ENCODE data around the gene LHX4. TPM values are rescaled to one million over a fixed set of nuclear protein-coding genes. Genes with fewer than 3 reads are reported as not detected.

Gene LHX4
- total and polyA plus RNA-seq, 9 of the 15 experiments (the other 6 are each of a cell fraction or from before 2014, with no cell fraction given) = 0.01 to 0.11 (median 0.07) TPM; not detected in 5

DNA sequence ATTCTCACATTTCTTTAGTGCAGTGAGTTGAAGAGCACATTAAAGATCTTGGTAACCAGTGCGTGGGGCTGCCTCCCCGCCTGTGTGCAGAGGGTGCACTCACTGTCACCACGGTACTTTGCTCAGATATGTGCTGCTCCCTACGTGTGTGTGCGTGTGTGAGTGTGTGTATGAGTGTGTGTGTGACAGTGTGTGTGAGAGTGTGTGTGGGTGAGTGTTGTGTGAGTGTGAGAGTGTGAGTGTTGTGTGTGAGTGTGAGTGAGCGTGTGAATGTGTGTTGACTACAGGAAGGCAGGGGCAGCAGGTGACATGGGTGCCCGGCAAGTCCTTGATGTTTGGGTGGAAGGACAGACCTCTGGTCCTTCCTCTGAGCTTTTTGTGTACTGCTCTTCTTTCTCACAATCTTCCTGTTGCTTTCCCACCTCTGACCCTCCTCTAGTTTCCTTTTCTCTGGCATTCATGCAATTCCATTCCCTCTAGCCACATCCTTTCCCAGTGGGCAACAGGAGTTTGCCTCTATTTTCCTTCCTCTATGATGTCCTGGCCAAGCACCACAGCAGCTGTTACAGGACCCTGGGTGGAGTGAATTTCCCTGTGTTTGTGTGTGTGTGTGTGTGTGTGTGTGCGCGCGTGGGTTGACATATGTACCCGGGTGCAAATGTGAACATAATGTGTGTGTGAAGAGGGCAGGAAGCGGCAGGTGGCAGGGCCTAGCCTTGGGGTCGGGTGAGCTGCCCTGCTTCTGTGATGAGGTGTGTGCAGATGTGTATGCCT is 19.8 kb downstream of the LHX4 start (continued):
- TF ChIP-seq, protein P1, sequence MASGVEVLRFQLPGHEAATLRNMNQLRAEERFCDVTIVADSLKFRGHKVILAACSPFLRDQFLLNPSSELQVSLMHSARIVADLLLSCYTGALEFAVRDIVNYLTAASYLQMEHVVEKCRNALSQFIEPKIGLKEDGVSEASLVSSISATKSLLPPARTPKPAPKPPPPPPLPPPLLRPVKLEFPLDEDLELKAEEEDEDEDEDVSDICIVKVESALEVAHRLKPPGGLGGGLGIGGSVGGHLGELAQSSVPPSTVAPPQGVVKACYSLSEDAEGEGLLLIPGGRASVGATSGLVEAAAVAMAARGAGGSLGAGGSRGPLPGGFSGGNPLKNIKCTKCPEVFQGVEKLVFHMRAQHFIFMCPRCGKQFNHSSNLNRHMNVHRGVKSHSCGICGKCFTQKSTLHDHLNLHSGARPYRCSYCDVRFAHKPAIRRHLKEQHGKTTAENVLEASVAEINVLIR (CRISPR knock-in tag; IDR thresholded peaks at IDR 0.05) = no peak
- no peak for TF ChIP-seq ZNF140 (CRISPR knock-in tag; IDR thresholded peaks at IDR 0.05)
- TF ChIP-seq FOXA3 (CRISPR knock-in tag; conservative IDR thresholded peaks at IDR 0.05 in 1 of 2, IDR thresholded peaks at IDR 0.05 in 1 of 2) = no peak
- peak; percentile 53; the same call in 1 of the 2 replicates for TF ChIP-seq OTX1 (CRISPR knock-in tag; IDR thresholded peaks at IDR 0.05)
- TF ChIP-seq, protein P2, sequence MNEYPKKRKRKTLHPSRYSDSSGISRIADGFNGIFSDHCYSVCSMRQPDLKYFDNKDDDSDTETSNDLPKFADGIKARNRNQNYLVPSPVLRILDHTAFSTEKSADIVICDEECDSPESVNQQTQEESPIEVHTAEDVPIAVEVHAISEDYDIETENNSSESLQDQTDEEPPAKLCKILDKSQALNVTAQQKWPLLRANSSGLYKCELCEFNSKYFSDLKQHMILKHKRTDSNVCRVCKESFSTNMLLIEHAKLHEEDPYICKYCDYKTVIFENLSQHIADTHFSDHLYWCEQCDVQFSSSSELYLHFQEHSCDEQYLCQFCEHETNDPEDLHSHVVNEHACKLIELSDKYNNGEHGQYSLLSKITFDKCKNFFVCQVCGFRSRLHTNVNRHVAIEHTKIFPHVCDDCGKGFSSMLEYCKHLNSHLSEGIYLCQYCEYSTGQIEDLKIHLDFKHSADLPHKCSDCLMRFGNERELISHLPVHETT (CRISPR knock-in tag; conservative IDR thresholded peaks at IDR 0.05 in 1 of 2, IDR thresholded peaks at IDR 0.05 in 1 of 2) = no peak
- TF ChIP-seq, protein P3, sequence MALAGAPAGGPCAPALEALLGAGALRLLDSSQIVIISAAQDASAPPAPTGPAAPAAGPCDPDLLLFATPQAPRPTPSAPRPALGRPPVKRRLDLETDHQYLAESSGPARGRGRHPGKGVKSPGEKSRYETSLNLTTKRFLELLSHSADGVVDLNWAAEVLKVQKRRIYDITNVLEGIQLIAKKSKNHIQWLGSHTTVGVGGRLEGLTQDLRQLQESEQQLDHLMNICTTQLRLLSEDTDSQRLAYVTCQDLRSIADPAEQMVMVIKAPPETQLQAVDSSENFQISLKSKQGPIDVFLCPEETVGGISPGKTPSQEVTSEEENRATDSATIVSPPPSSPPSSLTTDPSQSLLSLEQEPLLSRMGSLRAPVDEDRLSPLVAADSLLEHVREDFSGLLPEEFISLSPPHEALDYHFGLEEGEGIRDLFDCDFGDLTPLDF (CRISPR knock-in tag; IDR thresholded peaks at IDR 0.05) = no peak
- TF ChIP-seq NFIX (CRISPR knock-in tag; IDR thresholded peaks at IDR 0.05; ENCODE audit: low read depth) = no peak
- TF ChIP-seq, protein P4, sequence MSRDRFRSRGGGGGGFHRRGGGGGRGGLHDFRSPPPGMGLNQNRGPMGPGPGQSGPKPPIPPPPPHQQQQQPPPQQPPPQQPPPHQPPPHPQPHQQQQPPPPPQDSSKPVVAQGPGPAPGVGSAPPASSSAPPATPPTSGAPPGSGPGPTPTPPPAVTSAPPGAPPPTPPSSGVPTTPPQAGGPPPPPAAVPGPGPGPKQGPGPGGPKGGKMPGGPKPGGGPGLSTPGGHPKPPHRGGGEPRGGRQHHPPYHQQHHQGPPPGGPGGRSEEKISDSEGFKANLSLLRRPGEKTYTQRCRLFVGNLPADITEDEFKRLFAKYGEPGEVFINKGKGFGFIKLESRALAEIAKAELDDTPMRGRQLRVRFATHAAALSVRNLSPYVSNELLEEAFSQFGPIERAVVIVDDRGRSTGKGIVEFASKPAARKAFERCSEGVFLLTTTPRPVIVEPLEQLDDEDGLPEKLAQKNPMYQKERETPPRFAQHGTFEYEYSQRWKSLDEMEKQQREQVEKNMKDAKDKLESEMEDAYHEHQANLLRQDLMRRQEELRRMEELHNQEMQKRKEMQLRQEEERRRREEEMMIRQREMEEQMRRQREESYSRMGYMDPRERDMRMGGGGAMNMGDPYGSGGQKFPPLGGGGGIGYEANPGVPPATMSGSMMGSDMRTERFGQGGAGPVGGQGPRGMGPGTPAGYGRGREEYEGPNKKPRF (IDR thresholded peaks at IDR 0.05; ENCODE audit: low read depth, low read length) = no peak
- no peak for TF ChIP-seq KDM5B (IDR thresholded peaks at IDR 0.05; ENCODE audit: insufficient replicate concordance, low read depth, low read length)
- TF ChIP-seq ZNF583 (CRISPR knock-in tag; IDR thresholded peaks at IDR 0.05) = no peak
- TF ChIP-seq MCM3 (IDR thresholded peaks at IDR 0.05) = peak; percentile 33; the same call in 1 of the 2 replicates
- no peak for TF ChIP-seq PCBP2 (IDR thresholded peaks at IDR 0.05; ENCODE audit: low read depth, low read length, poor library complexity, severe bottlenecking)
- TF ChIP-seq ARID1B (IDR thresholded peaks at IDR 0.05) = no peak
- no peak for TF ChIP-seq CREB1 (IDR thresholded peaks at IDR 0.05)
- TF ChIP-seq CREB1 (CRISPR knock-in tag; IDR thresholded peaks at IDR 0.05) = no peak
- no peak for TF ChIP-seq PHF21A (IDR thresholded peaks at IDR 0.05; ENCODE audit: borderline replicate concordance, low read depth)
- no peak for TF ChIP-seq RBM14 (IDR thresholded peaks at IDR 0.05; ENCODE audit: borderline replicate concordance, insufficient read depth, low read depth, low read length)
- peak in 1 of 2 experiments; percentile 0; a peak in 1 of 4 replicates for TF ChIP-seq RAD21 (CRISPR knock-in tag; conservative IDR thresholded peaks at IDR 0.05 in 1 of 2, IDR thresholded peaks at IDR 0.05 in 1 of 2)
- TF ChIP-seq, protein P5, sequence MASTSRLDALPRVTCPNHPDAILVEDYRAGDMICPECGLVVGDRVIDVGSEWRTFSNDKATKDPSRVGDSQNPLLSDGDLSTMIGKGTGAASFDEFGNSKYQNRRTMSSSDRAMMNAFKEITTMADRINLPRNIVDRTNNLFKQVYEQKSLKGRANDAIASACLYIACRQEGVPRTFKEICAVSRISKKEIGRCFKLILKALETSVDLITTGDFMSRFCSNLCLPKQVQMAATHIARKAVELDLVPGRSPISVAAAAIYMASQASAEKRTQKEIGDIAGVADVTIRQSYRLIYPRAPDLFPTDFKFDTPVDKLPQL (IDR thresholded peaks at IDR 0.05; ENCODE audit: extremely low read depth, insufficient read length) = no peak

Measured in K562 (cell line).